ENCODE data around the gene SLC9B2. TPM values are rescaled to one million over a fixed set of nuclear protein-coding genes. Genes with fewer than 3 reads are reported as not detected.
"Not testable (repeated sequence)": the region's sequence is repeated elsewhere in the genome, so short reads cannot be mapped to it uniquely, and the experiment has no call there.

The SLC9B2 gene
- total RNA-seq, 4 donors from 2014 or later, result 1.1 to 19.0 (median 7.8) TPM

GRCh38 chr4:102994803-102995202 is 81.8 kb downstream of the SLC9B2 start:
- Histone ChIP-seq H3K27me3 (no peaks in the 10 kb centered on the region), H3K4me3 (no peak overlapping the region), H3K27ac (no peak overlapping the region), H3K4me1 (no peaks in the 10 kb centered on the region), H3K36me3 (no peaks in the 10 kb centered on the region), H3K9me3 (no peaks in the 10 kb centered on the region)
- DNase-seq, result no peak
- no peak for TF ChIP-seq POLR2A (IDR thresholded peaks at IDR 0.05)
- TF ChIP-seq, protein P1, sequence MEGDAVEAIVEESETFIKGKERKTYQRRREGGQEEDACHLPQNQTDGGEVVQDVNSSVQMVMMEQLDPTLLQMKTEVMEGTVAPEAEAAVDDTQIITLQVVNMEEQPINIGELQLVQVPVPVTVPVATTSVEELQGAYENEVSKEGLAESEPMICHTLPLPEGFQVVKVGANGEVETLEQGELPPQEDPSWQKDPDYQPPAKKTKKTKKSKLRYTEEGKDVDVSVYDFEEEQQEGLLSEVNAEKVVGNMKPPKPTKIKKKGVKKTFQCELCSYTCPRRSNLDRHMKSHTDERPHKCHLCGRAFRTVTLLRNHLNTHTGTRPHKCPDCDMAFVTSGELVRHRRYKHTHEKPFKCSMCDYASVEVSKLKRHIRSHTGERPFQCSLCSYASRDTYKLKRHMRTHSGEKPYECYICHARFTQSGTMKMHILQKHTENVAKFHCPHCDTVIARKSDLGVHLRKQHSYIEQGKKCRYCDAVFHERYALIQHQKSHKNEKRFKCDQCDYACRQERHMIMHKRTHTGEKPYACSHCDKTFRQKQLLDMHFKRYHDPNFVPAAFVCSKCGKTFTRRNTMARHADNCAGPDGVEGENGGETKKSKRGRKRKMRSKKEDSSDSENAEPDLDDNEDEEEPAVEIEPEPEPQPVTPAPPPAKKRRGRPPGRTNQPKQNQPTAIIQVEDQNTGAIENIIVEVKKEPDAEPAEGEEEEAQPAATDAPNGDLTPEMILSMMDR (IDR thresholded peaks at IDR 0.05), result no peak

DNA sequence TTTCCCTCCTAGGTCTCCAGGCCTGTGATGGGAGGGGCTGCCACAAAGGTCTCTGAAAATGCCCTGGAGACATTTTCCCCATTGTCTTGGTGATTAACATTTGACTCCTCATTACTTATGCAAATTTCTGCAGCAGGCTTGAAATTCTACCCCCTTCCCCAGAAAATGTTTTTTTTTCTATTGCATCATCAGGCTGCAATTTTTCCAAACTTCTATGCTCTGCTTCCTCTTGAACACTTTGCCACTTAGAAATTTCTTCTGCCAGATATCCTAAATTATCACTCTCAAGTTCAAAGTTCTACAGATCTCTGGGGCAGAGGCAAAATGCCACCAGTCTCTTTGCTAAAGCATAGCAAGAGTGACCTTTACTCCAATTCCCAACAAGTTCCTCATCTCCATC is 82.6 kb downstream of the SLC9B2 start:
- H3K4me3 ChIP-seq, H3K9me3 ChIP-seq, H3K27ac ChIP-seq, H3K27me3 ChIP-seq, DNase-seq, H3K36me3 ChIP-seq, H3K4me1 ChIP-seq: not testable (repeated sequence)

- DNase-seq, result no peak
- Histone ChIP-seq H3K27ac (no peak overlapping the region), H3K36me3 (no peaks in the 10 kb centered on the region), H3K4me1 (no peaks in the 10 kb centered on the region), H3K4me3 (no peak overlapping the region), H3K27me3 (no peaks in the 10 kb centered on the region), H3K9me3 (no peaks in the 10 kb centered on the region)
- TF ChIP-seq, protein P1 (IDR thresholded peaks at IDR 0.05), result no peak
- TF ChIP-seq POLR2A (IDR thresholded peaks at IDR 0.05), result no peak
These were observed 88.0 kb downstream of the SLC9B2 start for GRCh38 chr4:102988429-102989020.

DNA sequence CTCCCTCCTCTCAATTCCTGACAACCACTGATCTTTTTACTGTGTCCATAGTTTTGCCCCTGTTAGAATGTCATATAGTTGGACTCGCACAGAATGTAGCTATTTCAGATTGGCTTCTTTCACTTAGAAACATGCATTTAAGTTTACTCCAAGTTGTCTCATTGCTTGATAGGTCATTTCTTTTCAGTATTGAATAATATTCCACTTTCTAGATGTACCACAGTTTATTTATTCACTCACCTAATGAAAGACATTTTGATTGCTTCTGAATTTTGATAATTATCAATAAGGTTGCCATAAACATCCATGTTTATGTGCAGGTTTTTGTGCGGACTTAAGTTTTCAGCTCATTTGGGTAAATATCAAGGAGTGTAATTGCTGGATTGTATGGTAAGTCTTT is 95.6 kb downstream of the SLC9B2 start:
- TF ChIP-seq, protein P1 (IDR thresholded peaks at IDR 0.05), result no peak
- no peak for TF ChIP-seq POLR2A (IDR thresholded peaks at IDR 0.05)
- H3K27ac ChIP-seq, result no peak overlapping the region
- no peak overlapping the region for H3K4me3 ChIP-seq
- no peaks in the 10 kb centered on the region for H3K9me3 ChIP-seq
- H3K4me1 ChIP-seq, result no peaks in the 10 kb centered on the region
- no peaks in the 10 kb centered on the region for H3K27me3 ChIP-seq
- H3K36me3 ChIP-seq, result no peaks in the 10 kb centered on the region
- no peak for DNase-seq

Other genes with a start within 250 kb of the SLC9B2 start
- gene UBE2D3, start 249.2 kb downstream of the SLC9B2 start, total RNA-seq, result 100 to 1,000 TPM; 240 to 373 (median 308) TPM
- 10 to 100 TPM in 2 of 4 donors, 1 to 10 TPM in 2; 5.0 to 21.4 (median 9.3) TPM for gene CISD2, start 207.8 kb downstream of the SLC9B2 start, total RNA-seq
- gene SLC9B1, start 57.1 kb downstream of the SLC9B2 start, total RNA-seq, result under 1 TPM in 1 of 4 donors, not detected in 3; 0.40 TPM
- gene BDH2, start 23.1 kb upstream of the SLC9B2 start, total RNA-seq, result 100 to 1,000 TPM in 3 of 4 donors, 10 to 100 TPM in 1; 65.2 to 128 (median 114) TPM
- gene CENPE, start 121.6 kb upstream of the SLC9B2 start, total RNA-seq, result 10 to 100 TPM in 1 of 4 donors, 1 to 10 TPM in 3; 2.3 to 10.7 (median 7.1) TPM

All from Peyer's patch (tissue), 4 donors.